Loucy (cell line): ENCODE results near the gene RANBP3.

Experiments used
- H2AFZ ChIP-seq: fragments of 200-600 bp; sonication (generic); 2 replicates; pipeline ENCODE4 v1.6.0; 2016; ENCODE audit warnings: antibody characterized with exemption, mild to moderate bottlenecking, low read length, moderate library complexity
- H3F3A ChIP-seq: fragments of 200-600 bp; 2 replicates; pipeline ENCODE4 v1.6.0; 2016; ENCODE audit warnings: antibody characterized with exemption, low read depth, mild to moderate bottlenecking
- H3K27me3 ChIP-seq: fragments of 200-600 bp; sonication (generic); 2 replicates; pipeline ENCODE4 v1.6.1; 2014; ENCODE audit warnings: low read length, mild to moderate bottlenecking; ENCODE audit not compliant: insufficient read depth, poor library complexity, severe bottlenecking
- H3K36me3 ChIP-seq: fragments of 200-600 bp; sonication (generic); 2 replicates; pipeline ENCODE4 v1.6.1; 2016; ENCODE audit warnings: low read length; ENCODE audit not compliant: insufficient read depth
- H3K4me1 ChIP-seq: fragments of 200-600 bp; sonication (generic); 2 replicates; pipeline ENCODE4 v1.5.1; 2014; ENCODE audit warnings: low read length, mild to moderate bottlenecking; ENCODE audit not compliant: insufficient read depth, poor library complexity, severe bottlenecking
- H3K4me2 ChIP-seq: fragments of 200-600 bp; sonication (generic); 2 replicates; pipeline ENCODE4 v1.6.0; 2014; ENCODE audit warnings: antibody characterized with exemption, low read length, low read depth, mild to moderate bottlenecking; ENCODE audit not compliant: poor library complexity, severe bottlenecking
- H3K4me3 ChIP-seq: fragments of 200-600 bp; sonication (generic); 2 replicates; pipeline ENCODE4 v1.5.1; 2014; ENCODE audit warnings: low read length, mild to moderate bottlenecking, mixed read lengths; ENCODE audit not compliant: poor library complexity, severe bottlenecking
- H3K79me2 ChIP-seq: fragments of 200-600 bp; sonication (generic); 2 replicates; pipeline ENCODE4 v1.6.1; 2014; ENCODE audit warnings: low read length; ENCODE audit not compliant: insufficient read depth
- H3K9ac ChIP-seq: fragments of 200-600 bp; sonication (generic); 2 replicates; pipeline ENCODE4 v1.6.0; 2014; ENCODE audit warnings: mild to moderate bottlenecking, low read depth, low read length, moderate library complexity; ENCODE audit not compliant: poor library complexity, severe bottlenecking
- H3K9me2 ChIP-seq: fragments of 200-600 bp; sonication (generic); replicated peaks from 2 replicates; pipeline ENCODE4 v1.6.1; 2016; ENCODE audit warnings: low read depth, low read length, mixed read lengths
- H3K9me3 ChIP-seq: fragments of 200-600 bp; sonication (generic); 2 replicates; pipeline ENCODE4 v1.6.1; 2014; ENCODE audit warnings: mild to moderate bottlenecking, antibody characterized with exemption, low read length, low read depth; ENCODE audit not compliant: insufficient read depth
- H4K20me1 ChIP-seq: fragments of 200-600 bp; sonication (generic); 2 replicates; pipeline ENCODE4 v1.6.0; 2014; ENCODE audit warnings: antibody characterized with exemption, low read length, mild to moderate bottlenecking; ENCODE audit not compliant: insufficient read depth, poor library complexity, severe bottlenecking
- CTCF ChIP-seq: fragments of 200-600 bp; sonication (generic); conservative IDR thresholded peaks from 2 replicates; pipeline ENCODE4 v1.5.1; 2014; ENCODE audit warnings: mild to moderate bottlenecking, antibody characterized with exemption, low read length
- EZH2phosphoT487 ChIP-seq: fragments of 200-600 bp; IDR thresholded peaks from 2 replicates; pipeline ENCODE4 v1.6.1; 2018; ENCODE audit warnings: antibody characterized with exemption, mild to moderate bottlenecking, moderate library complexity, borderline replicate concordance

RANBP3 gene

DNA sequence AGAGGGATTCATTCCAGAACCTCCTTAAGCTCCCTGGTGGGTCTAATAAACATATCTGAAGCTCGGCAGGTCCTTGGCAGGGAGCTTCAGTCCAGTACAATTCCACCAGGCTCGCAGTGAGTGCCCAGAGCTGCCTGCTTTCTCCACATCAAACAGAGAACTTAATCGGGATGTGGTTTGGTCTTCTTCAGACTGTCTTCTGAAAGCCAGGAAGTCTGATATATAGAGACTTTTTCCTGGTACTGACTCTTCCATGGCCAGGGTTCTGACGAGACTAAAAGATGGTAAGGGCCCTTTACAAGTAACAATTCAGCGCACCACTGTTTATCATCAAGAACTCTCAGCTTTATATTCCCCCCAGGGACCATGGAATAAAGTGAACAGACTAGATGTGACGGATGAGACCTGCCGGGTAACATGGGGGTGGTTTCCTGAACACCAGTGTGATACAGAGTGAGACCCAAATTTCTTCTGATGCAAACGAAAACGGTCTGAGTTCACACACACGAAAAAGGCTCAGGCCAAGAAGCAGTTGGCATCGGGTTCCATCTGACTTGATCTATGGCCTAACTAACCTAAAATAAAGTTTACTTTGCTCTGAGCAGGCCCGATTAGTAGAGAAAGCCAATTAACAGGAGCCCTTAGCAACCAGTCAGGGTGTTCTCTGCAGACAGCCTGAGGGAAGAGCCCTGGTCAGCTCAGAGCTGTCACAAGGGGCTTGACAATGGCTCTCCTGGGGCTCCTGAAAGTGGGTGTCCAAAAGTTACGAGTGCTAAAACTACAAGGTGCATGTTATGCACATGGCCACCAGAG lies 29.0 kb downstream of the RANBP3 start:
- Histone ChIP-seq H3K4me1 (peaks cover 13% of the 10 kb centered on the region), H3K27me3 (no peaks in the 10 kb centered on the region), H3K36me3 (peaks cover 43% of the 10 kb centered on the region; the same call in 1 of the 2 replicates), H3F3A (no peaks in the 10 kb centered on the region), H3K4me3 (no peak overlapping the region), H3K9me3 (no peaks in the 10 kb centered on the region), H3K9me2 (no peaks in the 10 kb centered on the region), H3K9ac (no peak overlapping the region), H2AFZ (no peak overlapping the region), H3K79me2 (peaks cover 96% of the 10 kb centered on the region), H3K4me2 (no peak overlapping the region), H4K20me1 (peaks cover 56% of the 10 kb centered on the region)
- no peak for TF ChIP-seq CTCF
- TF ChIP-seq EZH2phosphoT487, result no peak

DNA sequence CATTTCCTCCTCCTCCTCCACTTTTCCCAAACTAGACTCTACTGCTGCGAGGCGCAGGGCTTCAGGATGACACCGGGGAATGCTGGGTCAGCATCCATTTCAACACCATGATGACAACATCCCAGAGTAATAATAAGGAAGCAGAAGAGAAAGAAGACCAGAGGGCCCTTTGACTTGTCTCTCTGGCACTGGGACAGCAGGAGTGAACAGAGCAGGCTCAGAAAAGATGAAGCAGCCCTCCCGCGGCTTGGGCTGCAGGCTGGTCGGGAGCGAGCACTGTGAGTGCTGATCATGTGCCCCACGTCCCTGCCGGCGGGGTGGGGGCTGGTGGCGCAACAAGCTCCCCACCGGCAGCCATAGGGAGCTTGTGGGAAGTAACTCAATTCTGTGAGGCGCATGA lies 30.5 kb downstream of the RANBP3 start:
- H3K36me3 ChIP-seq, result peaks cover 46% of the 10 kb centered on the region; the same call in 1 of the 2 replicates

DNA sequence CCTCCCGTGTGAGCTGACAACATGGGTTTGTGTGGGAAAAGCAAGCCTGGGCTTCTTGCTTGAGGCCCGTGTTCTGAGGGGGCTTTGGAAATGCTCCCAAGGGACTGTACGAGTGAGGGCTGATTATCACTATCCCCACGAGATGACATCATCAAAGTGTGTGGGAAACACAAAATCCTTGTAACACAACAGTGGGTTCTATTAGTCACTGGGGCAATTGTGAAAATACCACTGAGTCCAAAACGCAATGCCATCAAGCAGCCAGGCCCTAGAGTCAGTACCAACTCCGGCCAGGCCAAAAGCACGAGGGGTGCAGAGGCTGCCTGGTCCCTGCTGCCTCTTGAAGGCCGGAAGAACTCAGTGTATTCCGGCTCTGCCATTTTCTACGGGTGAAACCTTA lies 34.3 kb downstream of the RANBP3 start:
- Histone ChIP-seq H3K9me2 (no peaks in the 10 kb centered on the region), H3F3A (no peaks in the 10 kb centered on the region), H3K4me1 (no peaks in the 10 kb centered on the region), H3K4me2 (no peak overlapping the region), H3K27me3 (no peaks in the 10 kb centered on the region), H2AFZ (no peak overlapping the region), H3K9ac (no peak overlapping the region), H3K79me2 (peaks cover 66% of the 10 kb centered on the region), H3K36me3 (peaks cover 49% of the 10 kb centered on the region; the same call in 1 of the 2 replicates), H4K20me1 (peaks cover 18% of the 10 kb centered on the region), H3K9me3 (no peaks in the 10 kb centered on the region), H3K4me3 (no peak overlapping the region)
- TF ChIP-seq EZH2phosphoT487, result no peak
- no peak for TF ChIP-seq CTCF

More for the DNA sequence above, 30.5 kb downstream of the RANBP3 start:
- H3K9me3 ChIP-seq, result no peaks in the 10 kb centered on the region
- H3K9ac ChIP-seq, result no peak overlapping the region
- no peaks in the 10 kb centered on the region for H3K9me2 ChIP-seq
- H3F3A ChIP-seq, result no peaks in the 10 kb centered on the region
- peaks cover 91% of the 10 kb centered on the region for H3K79me2 ChIP-seq
- H3K27me3 ChIP-seq, result no peaks in the 10 kb centered on the region
- peaks cover 45% of the 10 kb centered on the region for H4K20me1 ChIP-seq
- no peak overlapping the region for H3K4me2 ChIP-seq
- H3K4me3 ChIP-seq, result no peak overlapping the region
- TF ChIP-seq EZH2phosphoT487, result no peak
- TF ChIP-seq CTCF, result no peak
- H2AFZ ChIP-seq, result no peak overlapping the region
- no peaks in the 10 kb centered on the region for H3K4me1 ChIP-seq
